H1 (cell line): ENCODE results near the gene CDH1. TPM values are rescaled to one million over a fixed set of nuclear protein-coding genes. Genes with fewer than 3 reads are reported as not detected.

Source experiments
- CBX5 ChIP-seq: fragments of 300-800, 300-1000 bp; sonication (generic); IDR thresholded peaks from 2 replicates; pipeline ENCODE4 v1.7.1; 2016; ENCODE audit warnings: antibody characterized with exemption, low read length, low read depth
- EGR1 ChIP-seq: IDR thresholded peaks from 2 replicates; pipeline ENCODE4 v1.6.1; 2011; ENCODE audit warnings: low read depth, low read length, borderline replicate concordance
- HDAC6 ChIP-seq: IDR thresholded peaks from one replicate; pipeline ENCODE4 v1.7.1; 2012; ENCODE audit warnings: low read depth, mild to moderate bottlenecking, inconsistent platforms, low read length, moderate library complexity
- JUND ChIP-seq: IDR thresholded peaks from 2 replicates; pipeline ENCODE4 v1.6.1; 2011; ENCODE audit warnings: mild to moderate bottlenecking, improper control_type of control experiment, low read length
- POLR2AphosphoS5 ChIP-seq: IDR thresholded peaks from 2 replicates; pipeline ENCODE4 v1.6.1; 2011; ENCODE audit warnings: low read depth, low read length
- POU5F1 ChIP-seq: IDR thresholded peaks from 2 replicates; pipeline ENCODE4 v1.6.1; 2011; ENCODE audit warnings: low read depth, mild to moderate bottlenecking, low read length, moderate library complexity
- RBBP5 ChIP-seq: IDR thresholded peaks from 2 replicates; pipeline ENCODE4 v1.7.1; 2012; ENCODE audit warnings: low read depth, mild to moderate bottlenecking, inconsistent platforms, low read length, moderate library complexity, borderline replicate concordance
- RFX5 ChIP-seq: IDR thresholded peaks from 2 replicates; pipeline ENCODE4 v1.6.1; 2011; ENCODE audit warnings: low read depth, low read length, improper control_type of control experiment, borderline replicate concordance
- RXRA ChIP-seq: IDR thresholded peaks from 2 replicates; pipeline ENCODE4 v1.6.1; 2011; ENCODE audit warnings: low read depth, mild to moderate bottlenecking, low read length, moderate library complexity; ENCODE audit not compliant: insufficient read depth
- TCF12 ChIP-seq: IDR thresholded peaks from 2 replicates; pipeline ENCODE4 v1.6.1; 2011; ENCODE audit warnings: low read depth, mild to moderate bottlenecking, low read length
- polyA plus RNA-seq, 7 experiments: library from polyadenylated mRNA; depleted of rRNA in 3 of 7; stranded (reverse) in 5 of 7; unstranded in 2 of 7; fragments of >200 nt in 5 of 7; fragments of 200-250 nt in 2 of 7; gene quantifications; 1 replicate in 5 of 7; 2 replicates in 1 of 7; 4 replicates in 1 of 7; pipeline versions ENCODE4 v1.2.1 to v1.2.3, GENCODE V29; 2011 to 2013; ENCODE audit warnings: missing spikeins in 2 of 7, mixed read lengths in 2 of 7
- total RNA-seq: library from RNA; stranded (reverse); fragmentation: NEBNext Ultra II Directional; extraction: Animal tissue kit (Norgen Biotek cat#: 25700); gene quantifications from 2 replicates; pipeline ENCODE4 v1.2.1, GENCODE V29; 2021
- TF ChIP-seq, protein P1 (sequence below): fragments of 300-600 bp; sonication (generic); IDR thresholded peaks from 2 replicates; pipeline ENCODE4 v1.7.1; 2012; ENCODE audit warnings: low read length, moderate library complexity, mild to moderate bottlenecking, inconsistent platforms; ENCODE audit not compliant: insufficient replicate concordance

CDH1 gene
- total and polyA plus RNA-seq, 2 of the 8 experiments (the other 6 are each of a cell fraction or from before 2014, with no cell fraction given): 133 to 265 TPM

DNA sequence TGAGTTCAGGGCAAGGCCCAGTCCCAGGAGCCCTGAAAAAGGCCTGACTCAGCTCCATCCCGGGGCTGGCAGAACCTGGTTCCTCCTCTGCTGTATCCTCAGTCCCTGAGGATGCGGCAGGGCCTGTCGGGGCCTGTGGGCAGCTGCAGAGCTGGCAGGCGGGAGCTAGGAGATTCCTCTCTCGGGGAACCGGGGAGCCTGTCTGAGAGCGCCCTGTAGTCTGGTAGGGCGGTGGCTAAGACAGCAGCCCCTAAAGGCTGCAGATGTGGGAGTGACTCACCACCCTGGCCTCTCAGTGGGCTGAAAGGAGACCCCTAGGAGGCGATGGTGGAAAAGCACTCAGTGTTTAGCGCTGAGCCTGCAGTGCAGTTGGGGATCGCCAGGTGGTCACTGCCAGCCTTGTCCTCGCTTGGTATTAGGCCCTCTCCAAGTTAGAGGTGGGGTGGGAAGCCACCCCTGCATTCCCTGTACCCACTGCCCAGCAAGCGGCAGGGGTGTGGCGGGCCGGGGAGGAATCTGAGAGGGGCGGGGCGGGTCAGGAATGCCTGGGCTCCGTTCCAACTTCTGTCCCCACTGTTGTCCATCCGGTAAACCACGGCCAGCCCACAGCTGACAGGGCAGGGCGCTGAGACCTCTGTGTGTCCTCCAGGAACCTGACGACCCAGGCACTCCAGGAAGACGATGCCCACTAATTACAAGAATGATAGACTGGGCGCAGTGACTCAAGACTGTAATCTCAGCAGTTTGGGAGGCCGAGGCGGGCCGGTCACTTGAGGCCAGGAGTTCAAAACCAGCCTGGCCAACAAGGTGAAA, 29.5 kb upstream of the CDH1 start (continued):
- TF ChIP-seq, protein P1, sequence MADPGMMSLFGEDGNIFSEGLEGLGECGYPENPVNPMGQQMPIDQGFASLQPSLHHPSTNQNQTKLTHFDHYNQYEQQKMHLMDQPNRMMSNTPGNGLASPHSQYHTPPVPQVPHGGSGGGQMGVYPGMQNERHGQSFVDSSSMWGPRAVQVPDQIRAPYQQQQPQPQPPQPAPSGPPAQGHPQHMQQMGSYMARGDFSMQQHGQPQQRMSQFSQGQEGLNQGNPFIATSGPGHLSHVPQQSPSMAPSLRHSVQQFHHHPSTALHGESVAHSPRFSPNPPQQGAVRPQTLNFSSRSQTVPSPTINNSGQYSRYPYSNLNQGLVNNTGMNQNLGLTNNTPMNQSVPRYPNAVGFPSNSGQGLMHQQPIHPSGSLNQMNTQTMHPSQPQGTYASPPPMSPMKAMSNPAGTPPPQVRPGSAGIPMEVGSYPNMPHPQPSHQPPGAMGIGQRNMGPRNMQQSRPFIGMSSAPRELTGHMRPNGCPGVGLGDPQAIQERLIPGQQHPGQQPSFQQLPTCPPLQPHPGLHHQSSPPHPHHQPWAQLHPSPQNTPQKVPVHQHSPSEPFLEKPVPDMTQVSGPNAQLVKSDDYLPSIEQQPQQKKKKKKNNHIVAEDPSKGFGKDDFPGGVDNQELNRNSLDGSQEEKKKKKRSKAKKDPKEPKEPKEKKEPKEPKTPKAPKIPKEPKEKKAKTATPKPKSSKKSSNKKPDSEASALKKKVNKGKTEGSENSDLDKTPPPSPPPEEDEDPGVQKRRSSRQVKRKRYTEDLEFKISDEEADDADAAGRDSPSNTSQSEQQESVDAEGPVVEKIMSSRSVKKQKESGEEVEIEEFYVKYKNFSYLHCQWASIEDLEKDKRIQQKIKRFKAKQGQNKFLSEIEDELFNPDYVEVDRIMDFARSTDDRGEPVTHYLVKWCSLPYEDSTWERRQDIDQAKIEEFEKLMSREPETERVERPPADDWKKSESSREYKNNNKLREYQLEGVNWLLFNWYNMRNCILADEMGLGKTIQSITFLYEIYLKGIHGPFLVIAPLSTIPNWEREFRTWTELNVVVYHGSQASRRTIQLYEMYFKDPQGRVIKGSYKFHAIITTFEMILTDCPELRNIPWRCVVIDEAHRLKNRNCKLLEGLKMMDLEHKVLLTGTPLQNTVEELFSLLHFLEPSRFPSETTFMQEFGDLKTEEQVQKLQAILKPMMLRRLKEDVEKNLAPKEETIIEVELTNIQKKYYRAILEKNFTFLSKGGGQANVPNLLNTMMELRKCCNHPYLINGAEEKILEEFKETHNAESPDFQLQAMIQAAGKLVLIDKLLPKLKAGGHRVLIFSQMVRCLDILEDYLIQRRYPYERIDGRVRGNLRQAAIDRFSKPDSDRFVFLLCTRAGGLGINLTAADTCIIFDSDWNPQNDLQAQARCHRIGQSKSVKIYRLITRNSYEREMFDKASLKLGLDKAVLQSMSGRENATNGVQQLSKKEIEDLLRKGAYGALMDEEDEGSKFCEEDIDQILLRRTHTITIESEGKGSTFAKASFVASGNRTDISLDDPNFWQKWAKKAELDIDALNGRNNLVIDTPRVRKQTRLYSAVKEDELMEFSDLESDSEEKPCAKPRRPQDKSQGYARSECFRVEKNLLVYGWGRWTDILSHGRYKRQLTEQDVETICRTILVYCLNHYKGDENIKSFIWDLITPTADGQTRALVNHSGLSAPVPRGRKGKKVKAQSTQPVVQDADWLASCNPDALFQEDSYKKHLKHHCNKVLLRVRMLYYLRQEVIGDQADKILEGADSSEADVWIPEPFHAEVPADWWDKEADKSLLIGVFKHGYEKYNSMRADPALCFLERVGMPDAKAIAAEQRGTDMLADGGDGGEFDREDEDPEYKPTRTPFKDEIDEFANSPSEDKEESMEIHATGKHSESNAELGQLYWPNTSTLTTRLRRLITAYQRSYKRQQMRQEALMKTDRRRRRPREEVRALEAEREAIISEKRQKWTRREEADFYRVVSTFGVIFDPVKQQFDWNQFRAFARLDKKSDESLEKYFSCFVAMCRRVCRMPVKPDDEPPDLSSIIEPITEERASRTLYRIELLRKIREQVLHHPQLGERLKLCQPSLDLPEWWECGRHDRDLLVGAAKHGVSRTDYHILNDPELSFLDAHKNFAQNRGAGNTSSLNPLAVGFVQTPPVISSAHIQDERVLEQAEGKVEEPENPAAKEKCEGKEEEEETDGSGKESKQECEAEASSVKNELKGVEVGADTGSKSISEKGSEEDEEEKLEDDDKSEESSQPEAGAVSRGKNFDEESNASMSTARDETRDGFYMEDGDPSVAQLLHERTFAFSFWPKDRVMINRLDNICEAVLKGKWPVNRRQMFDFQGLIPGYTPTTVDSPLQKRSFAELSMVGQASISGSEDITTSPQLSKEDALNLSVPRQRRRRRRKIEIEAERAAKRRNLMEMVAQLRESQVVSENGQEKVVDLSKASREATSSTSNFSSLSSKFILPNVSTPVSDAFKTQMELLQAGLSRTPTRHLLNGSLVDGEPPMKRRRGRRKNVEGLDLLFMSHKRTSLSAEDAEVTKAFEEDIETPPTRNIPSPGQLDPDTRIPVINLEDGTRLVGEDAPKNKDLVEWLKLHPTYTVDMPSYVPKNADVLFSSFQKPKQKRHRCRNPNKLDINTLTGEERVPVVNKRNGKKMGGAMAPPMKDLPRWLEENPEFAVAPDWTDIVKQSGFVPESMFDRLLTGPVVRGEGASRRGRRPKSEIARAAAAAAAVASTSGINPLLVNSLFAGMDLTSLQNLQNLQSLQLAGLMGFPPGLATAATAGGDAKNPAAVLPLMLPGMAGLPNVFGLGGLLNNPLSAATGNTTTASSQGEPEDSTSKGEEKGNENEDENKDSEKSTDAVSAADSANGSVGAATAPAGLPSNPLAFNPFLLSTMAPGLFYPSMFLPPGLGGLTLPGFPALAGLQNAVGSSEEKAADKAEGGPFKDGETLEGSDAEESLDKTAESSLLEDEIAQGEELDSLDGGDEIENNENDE: no peak
- no peak for TF ChIP-seq HDAC6
- 0 out of 2 replicates have a peak, but pooled peaks have one; percentile 39 for TF ChIP-seq POLR2AphosphoS5
- no peak for TF ChIP-seq RBBP5
- no peak for TF ChIP-seq RXRA
- no peak for TF ChIP-seq TCF12
- peak; percentile 91 for TF ChIP-seq JUND
- TF ChIP-seq POU5F1: no peak
- no peak for TF ChIP-seq CBX5
- TF ChIP-seq EGR1: no peak
- no peak for TF ChIP-seq RFX5
